AG04449 (cell line): ENCODE data around the gene DNMT1.

Source experiments
- CTCF ChIA-PET: fragments of 350-600 bp; formaldehyde crosslinking; extraction: SDS; loops from one replicate; lab custom pipeline; 2021; ENCODE audit warnings: antibody characterized with exemption; lab: Yijun Ruan, JAX
- POLR2A ChIA-PET: fragments of 400-600, 350-600 bp; formaldehyde crosslinking; extraction: SDS; loops from one replicate; lab custom pipeline; 2020; ENCODE audit warnings: antibody characterized with exemption, inconsistent platforms; lab: Yijun Ruan, JAX
- DNase-seq: peaks from one replicate; pipeline ENCODE4 v3.0.0-alpha.2; 2010; ENCODE audit warnings: low read depth, low spot score
- H3K4me3 ChIP-seq: 2 replicates; pipeline ENCODE4 v1.5.1; 2011; ENCODE audit warnings: low read depth, mild to moderate bottlenecking, control low read depth, low read length
- TF ChIP-seq, protein P1 (sequence below): IDR thresholded peaks from one replicate; pipeline ENCODE4 v1.5.1; 2011; ENCODE audit warnings: mild to moderate bottlenecking, moderate library complexity, low read length, control low read depth, inconsistent platforms; ENCODE audit not compliant: insufficient read depth; ENCODE audit errors: missing control alignments

Gene DNMT1

DNA sequence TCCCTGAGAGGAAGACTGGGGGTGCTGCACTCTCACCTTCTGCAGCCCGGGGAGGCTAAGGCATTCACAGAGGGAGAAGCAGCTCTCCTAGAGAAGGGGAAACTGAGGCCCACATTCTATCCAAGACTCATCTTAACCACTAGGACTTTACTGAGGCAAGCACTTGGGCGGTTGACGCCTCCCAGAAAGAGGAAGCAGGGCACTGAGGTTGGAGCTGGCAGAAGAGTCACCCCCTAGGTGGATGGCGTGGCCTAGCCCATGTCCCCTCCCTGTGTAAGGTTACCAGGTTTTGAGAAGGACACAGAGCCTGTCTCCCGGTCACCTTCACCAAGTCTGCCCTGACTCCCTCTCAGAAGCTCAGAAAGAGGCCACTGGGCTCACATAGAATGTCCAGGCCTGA lies 33.6 kb upstream of the DNMT1 start:
- ChIA-PET POLR2A (no interaction called here), CTCF (interaction anchor here (0.8 to 2.1 kb wide), 10 partner anchors 9 to 297 kb away, joined by 3 to 17 read pairs (median 4); partner anchors contain the start of genes DNMT1, MRPL4 and SHFL)
- no peak for DNase-seq
- H3K4me3 ChIP-seq, result no peak overlapping the region
- TF ChIP-seq, protein P1, sequence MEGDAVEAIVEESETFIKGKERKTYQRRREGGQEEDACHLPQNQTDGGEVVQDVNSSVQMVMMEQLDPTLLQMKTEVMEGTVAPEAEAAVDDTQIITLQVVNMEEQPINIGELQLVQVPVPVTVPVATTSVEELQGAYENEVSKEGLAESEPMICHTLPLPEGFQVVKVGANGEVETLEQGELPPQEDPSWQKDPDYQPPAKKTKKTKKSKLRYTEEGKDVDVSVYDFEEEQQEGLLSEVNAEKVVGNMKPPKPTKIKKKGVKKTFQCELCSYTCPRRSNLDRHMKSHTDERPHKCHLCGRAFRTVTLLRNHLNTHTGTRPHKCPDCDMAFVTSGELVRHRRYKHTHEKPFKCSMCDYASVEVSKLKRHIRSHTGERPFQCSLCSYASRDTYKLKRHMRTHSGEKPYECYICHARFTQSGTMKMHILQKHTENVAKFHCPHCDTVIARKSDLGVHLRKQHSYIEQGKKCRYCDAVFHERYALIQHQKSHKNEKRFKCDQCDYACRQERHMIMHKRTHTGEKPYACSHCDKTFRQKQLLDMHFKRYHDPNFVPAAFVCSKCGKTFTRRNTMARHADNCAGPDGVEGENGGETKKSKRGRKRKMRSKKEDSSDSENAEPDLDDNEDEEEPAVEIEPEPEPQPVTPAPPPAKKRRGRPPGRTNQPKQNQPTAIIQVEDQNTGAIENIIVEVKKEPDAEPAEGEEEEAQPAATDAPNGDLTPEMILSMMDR, result no peak

GRCh38 chr19:10227026-10227971 lies 32.5 kb upstream of the DNMT1 start:
- CTCF ChIA-PET, result interaction anchor here (0.8 to 2.3 kb wide), 4 partner anchors 13 to 129 kb away, joined by 3 to 11 read pairs (median 4); no protein-coding TSS in a partner anchor
- POLR2A ChIA-PET, result interaction anchor here (1.5 kb wide), 1 partner anchor 12 kb away, joined by 4 read pairs; no protein-coding TSS in a partner anchor
- DNase-seq, result no peak
- H3K4me3 ChIP-seq, result no peak overlapping the region; the same call in 1 of the 2 replicates
- TF ChIP-seq, protein P1, result no peak

- no peak overlapping the region for H3K4me3 ChIP-seq
- POLR2A ChIA-PET, result interaction anchor here (0.7 to 1.5 kb wide), 2 partner anchors 12 to 120 kb away, joined by 3 to 4 read pairs; partner anchors contain the start of gene PPAN
- TF ChIP-seq, protein P1, result no peak
- DNase-seq, result no peak
- CTCF ChIA-PET, result interaction anchor here (1.2 to 2.3 kb wide), 3 partner anchors 12 to 24 kb away, joined by 3 to 11 read pairs (median 6); no protein-coding TSS in a partner anchor
These were observed 31.7 kb upstream of the DNMT1 start for GRCh38 chr19:10226376-10227025.

DNA sequence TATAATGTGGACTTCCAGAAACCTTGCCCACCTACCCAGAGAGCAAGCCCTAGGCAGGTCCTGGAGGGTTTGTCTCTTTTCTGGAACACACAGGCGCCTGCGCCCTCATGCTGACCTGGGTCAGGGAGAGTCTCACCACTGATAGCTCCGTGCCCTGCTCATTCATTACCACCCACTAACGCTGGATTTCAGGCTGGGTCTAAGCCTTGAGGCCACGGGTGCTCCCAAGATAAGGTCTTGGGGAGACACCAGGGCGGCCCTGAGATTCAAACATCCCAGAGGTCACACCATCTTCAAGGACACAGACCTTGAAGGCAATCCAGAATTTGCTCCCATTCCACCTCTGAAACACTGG lies 31.2 kb upstream of the DNMT1 start:
- no peak overlapping the region for H3K4me3 ChIP-seq
- CTCF ChIA-PET, result interaction anchor here (1.2 to 2.3 kb wide), 3 partner anchors 12 to 24 kb away, joined by 3 to 11 read pairs (median 6); no protein-coding TSS in a partner anchor
- TF ChIP-seq, protein P1, result no peak
- no peak for DNase-seq
- POLR2A ChIA-PET, result interaction anchor here (0.7 to 1.5 kb wide), 2 partner anchors 11 to 120 kb away, joined by 3 to 4 read pairs; partner anchors contain the start of gene PPAN

- CTCF ChIA-PET, result no interaction called here
- DNase-seq, result no peak
- POLR2A ChIA-PET, result no interaction called here
- TF ChIP-seq, protein P1, result no peak
- H3K4me3 ChIP-seq, result no peak overlapping the region
These were observed 29.6 kb upstream of the DNMT1 start for GRCh38 chr19:10224337-10224736.
